SU-DHL-6 (cell line): ENCODE results near the gene AKT1S1.

ENCODE experiments used
- H2AFZ ChIP-seq: fragments of 200-600 bp; sonication (generic); 2 replicates; pipeline ENCODE4 v1.6.1; 2014; ENCODE audit warnings: low read depth, mild to moderate bottlenecking, moderate library complexity, mixed read lengths, antibody characterized with exemption, low read length; ENCODE audit not compliant: severe bottlenecking
- H3F3A ChIP-seq: fragments of 200-600 bp; shearing (Covaris generic); 2 replicates; pipeline ENCODE4 v1.6.0; 2016; ENCODE audit warnings: antibody characterized with exemption, mild to moderate bottlenecking; ENCODE audit not compliant: insufficient read depth
- H3K27ac ChIP-seq: fragments of 200-600 bp; sonication (generic); 2 replicates; pipeline ENCODE4 v1.5.1; 2016; ENCODE audit warnings: low read depth, mild to moderate bottlenecking, low read length, moderate library complexity, mixed read lengths
- H3K27me3 ChIP-seq: fragments of 200-600 bp; sonication (generic), shearing (Covaris generic); 2 replicates; pipeline ENCODE4 v1.6.0; 2014; ENCODE audit warnings: mild to moderate bottlenecking, low read length
- H3K36me3 ChIP-seq: fragments of 200-600 bp; sonication (generic); 2 replicates; pipeline ENCODE4 v1.6.1; 2014; ENCODE audit warnings: mild to moderate bottlenecking, low read length, mixed read lengths
- H3K4me2 ChIP-seq: fragments of 300-600, 200-600 bp; shearing (Covaris generic), sonication (generic); 2 replicates; pipeline ENCODE4 v1.6.0; 2014; ENCODE audit warnings: low read length, low read depth, mild to moderate bottlenecking; ENCODE audit not compliant: poor library complexity, severe bottlenecking
- H3K4me3 ChIP-seq: fragments of 200-600 bp; sonication (generic); 2 replicates; pipeline ENCODE4 v1.5.1; 2014; ENCODE audit warnings: antibody characterized with exemption, low read length, mild to moderate bottlenecking, mixed read lengths; ENCODE audit not compliant: insufficient read depth, poor library complexity, severe bottlenecking
- H3K79me2 ChIP-seq: fragments of 200-600 bp; sonication (generic); 2 replicates; pipeline ENCODE4 v1.6.1; 2014; ENCODE audit warnings: mild to moderate bottlenecking, low read length, moderate library complexity; ENCODE audit not compliant: insufficient read depth
- H3K9ac ChIP-seq: fragments of 200-600 bp; sonication (generic); 2 replicates; pipeline ENCODE4 v1.7.0; 2014; ENCODE audit warnings: mild to moderate bottlenecking, low read length
- H3K9me2 ChIP-seq: fragments of 200-600 bp; sonication (generic); replicated peaks from 2 replicates; pipeline ENCODE4 v1.6.1; 2014; ENCODE audit warnings: low read length; ENCODE audit not compliant: insufficient read depth
- H3K9me3 ChIP-seq: fragments of 200-600 bp; sonication (generic); 2 replicates; pipeline ENCODE4 v1.6.1; 2014; ENCODE audit warnings: low read length, mixed read lengths; ENCODE audit not compliant: insufficient read depth
- H4K20me1 ChIP-seq: fragments of 200-600 bp; sonication (generic); 2 replicates; pipeline ENCODE4 v1.6.1; 2014; ENCODE audit warnings: low read depth, mild to moderate bottlenecking, antibody characterized with exemption, low read length, moderate library complexity, mixed read lengths
- CTCF ChIP-seq: fragments of 200-600 bp; sonication (generic); IDR thresholded peaks from one replicate; pipeline ENCODE4 v1.5.1; 2017; ENCODE audit warnings: antibody characterized with exemption, mild to moderate bottlenecking, low read length, moderate library complexity; ENCODE audit not compliant: insufficient read depth, poor library complexity, severe bottlenecking
- EZH2phosphoT487 ChIP-seq: fragments of 200-600 bp; sonication (generic), shearing (Covaris generic); conservative IDR thresholded peaks from 2 replicates; pipeline ENCODE4 v1.6.1; 2018; ENCODE audit warnings: mild to moderate bottlenecking, antibody characterized with exemption, low read length, moderate library complexity, mixed read lengths

AKT1S1 gene

GRCh38 chr19:49877879-49878743 is 956 bp upstream of the AKT1S1 start:
- Histone ChIP-seq H4K20me1 (no peaks in the 10 kb centered on the region), H3K27ac (peak overlapping the region; percentile 79), H2AFZ (peak overlapping the region; percentile 77), H3K9ac (peak overlapping the region; percentile 94), H3K4me2 (peak overlapping the region; percentile 67), H3K79me2 (peaks cover 9% of the 10 kb centered on the region; the same call in 1 of the 2 replicates), H3F3A (no peaks in the 10 kb centered on the region), H3K9me2 (no peaks in the 10 kb centered on the region), H3K4me3 (peak overlapping the region; percentile 89), H3K9me3 (no peaks in the 10 kb centered on the region), H3K36me3 (peaks cover 5% of the 10 kb centered on the region; the same call in 1 of the 2 replicates), H3K27me3 (no peaks in the 10 kb centered on the region)
- no peak for TF ChIP-seq CTCF
- TF ChIP-seq EZH2phosphoT487, result no peak

GRCh38 chr19:49876422-49877019 is 634 bp downstream of the AKT1S1 start:
- Histone ChIP-seq H3K27ac (peak overlapping the region; percentile 79), H3K9me2 (no peaks in the 10 kb centered on the region), H3K9ac (peak overlapping the region; percentile 94), H3K4me2 (peak overlapping the region; percentile 91), H3F3A (no peaks in the 10 kb centered on the region), H3K9me3 (no peaks in the 10 kb centered on the region), H3K36me3 (no peaks in the 10 kb centered on the region), H4K20me1 (no peaks in the 10 kb centered on the region), H2AFZ (peak overlapping the region; percentile 79), H3K79me2 (peaks cover 9% of the 10 kb centered on the region; the same call in 1 of the 2 replicates), H3K27me3 (no peaks in the 10 kb centered on the region), H3K4me3 (peak overlapping the region; percentile 80)
- TF ChIP-seq EZH2phosphoT487 (no peak), CTCF (no peak)

- Histone ChIP-seq H3K4me3 (peak overlapping the region; percentile 80), H3K9me2 (no peaks in the 10 kb centered on the region), H3K9ac (peak overlapping the region; percentile 94), H3K4me2 (peak overlapping the region; percentile 91), H2AFZ (peak overlapping the region; percentile 50), H3K79me2 (peaks cover 9% of the 10 kb centered on the region; the same call in 1 of the 2 replicates), H3F3A (no peaks in the 10 kb centered on the region), H3K27me3 (no peaks in the 10 kb centered on the region), H4K20me1 (no peaks in the 10 kb centered on the region), H3K27ac (peak overlapping the region; percentile 79), H3K9me3 (no peaks in the 10 kb centered on the region), H3K36me3 (no peaks in the 10 kb centered on the region)
- TF ChIP-seq EZH2phosphoT487, result no peak
- TF ChIP-seq CTCF, result no peak
Observed at GRCh38 chr19:49875857-49876421, 1.2 kb downstream of the AKT1S1 start.
